ENCODE results near the gene AGXT.

The AGXT gene

DNA sequence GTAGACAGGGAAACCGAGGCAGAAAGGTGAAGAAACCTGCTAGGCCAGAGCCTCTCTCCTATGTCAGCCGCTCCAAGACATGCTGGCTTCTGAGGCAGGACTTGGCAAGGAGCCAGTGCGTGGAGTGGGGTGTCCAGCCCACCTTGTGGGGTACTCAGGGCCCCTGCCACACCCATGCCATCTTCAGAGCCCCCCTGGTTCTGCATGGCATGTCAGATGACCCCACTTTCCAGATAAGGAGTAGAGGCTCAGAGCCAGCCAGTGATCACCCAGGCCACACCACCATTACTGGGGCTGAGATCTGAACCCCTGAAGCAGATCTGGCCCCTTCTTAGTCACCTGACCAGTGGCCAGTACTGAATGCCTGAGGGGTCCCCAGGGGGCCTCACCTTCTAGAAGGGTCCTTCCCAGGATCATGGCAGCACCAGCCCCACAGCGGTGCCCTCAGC lies 52.2 kb downstream of the AGXT start:
- no peak for TF ChIP-seq SPI1 (IDR thresholded peaks at IDR 0.05; ENCODE audit: borderline replicate concordance, low read depth)
- no peak for TF ChIP-seq POLR2AphosphoS5 (IDR thresholded peaks at IDR 0.05; ENCODE audit: low read depth)
- TF ChIP-seq, protein P1, sequence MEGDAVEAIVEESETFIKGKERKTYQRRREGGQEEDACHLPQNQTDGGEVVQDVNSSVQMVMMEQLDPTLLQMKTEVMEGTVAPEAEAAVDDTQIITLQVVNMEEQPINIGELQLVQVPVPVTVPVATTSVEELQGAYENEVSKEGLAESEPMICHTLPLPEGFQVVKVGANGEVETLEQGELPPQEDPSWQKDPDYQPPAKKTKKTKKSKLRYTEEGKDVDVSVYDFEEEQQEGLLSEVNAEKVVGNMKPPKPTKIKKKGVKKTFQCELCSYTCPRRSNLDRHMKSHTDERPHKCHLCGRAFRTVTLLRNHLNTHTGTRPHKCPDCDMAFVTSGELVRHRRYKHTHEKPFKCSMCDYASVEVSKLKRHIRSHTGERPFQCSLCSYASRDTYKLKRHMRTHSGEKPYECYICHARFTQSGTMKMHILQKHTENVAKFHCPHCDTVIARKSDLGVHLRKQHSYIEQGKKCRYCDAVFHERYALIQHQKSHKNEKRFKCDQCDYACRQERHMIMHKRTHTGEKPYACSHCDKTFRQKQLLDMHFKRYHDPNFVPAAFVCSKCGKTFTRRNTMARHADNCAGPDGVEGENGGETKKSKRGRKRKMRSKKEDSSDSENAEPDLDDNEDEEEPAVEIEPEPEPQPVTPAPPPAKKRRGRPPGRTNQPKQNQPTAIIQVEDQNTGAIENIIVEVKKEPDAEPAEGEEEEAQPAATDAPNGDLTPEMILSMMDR (IDR thresholded peaks at IDR 0.05; ENCODE audit: insufficient read depth, low read length): no peak
- no peak for TF ChIP-seq GABPA (IDR thresholded peaks at IDR 0.05; ENCODE audit: low read depth)
- TF ChIP-seq, protein P2, sequence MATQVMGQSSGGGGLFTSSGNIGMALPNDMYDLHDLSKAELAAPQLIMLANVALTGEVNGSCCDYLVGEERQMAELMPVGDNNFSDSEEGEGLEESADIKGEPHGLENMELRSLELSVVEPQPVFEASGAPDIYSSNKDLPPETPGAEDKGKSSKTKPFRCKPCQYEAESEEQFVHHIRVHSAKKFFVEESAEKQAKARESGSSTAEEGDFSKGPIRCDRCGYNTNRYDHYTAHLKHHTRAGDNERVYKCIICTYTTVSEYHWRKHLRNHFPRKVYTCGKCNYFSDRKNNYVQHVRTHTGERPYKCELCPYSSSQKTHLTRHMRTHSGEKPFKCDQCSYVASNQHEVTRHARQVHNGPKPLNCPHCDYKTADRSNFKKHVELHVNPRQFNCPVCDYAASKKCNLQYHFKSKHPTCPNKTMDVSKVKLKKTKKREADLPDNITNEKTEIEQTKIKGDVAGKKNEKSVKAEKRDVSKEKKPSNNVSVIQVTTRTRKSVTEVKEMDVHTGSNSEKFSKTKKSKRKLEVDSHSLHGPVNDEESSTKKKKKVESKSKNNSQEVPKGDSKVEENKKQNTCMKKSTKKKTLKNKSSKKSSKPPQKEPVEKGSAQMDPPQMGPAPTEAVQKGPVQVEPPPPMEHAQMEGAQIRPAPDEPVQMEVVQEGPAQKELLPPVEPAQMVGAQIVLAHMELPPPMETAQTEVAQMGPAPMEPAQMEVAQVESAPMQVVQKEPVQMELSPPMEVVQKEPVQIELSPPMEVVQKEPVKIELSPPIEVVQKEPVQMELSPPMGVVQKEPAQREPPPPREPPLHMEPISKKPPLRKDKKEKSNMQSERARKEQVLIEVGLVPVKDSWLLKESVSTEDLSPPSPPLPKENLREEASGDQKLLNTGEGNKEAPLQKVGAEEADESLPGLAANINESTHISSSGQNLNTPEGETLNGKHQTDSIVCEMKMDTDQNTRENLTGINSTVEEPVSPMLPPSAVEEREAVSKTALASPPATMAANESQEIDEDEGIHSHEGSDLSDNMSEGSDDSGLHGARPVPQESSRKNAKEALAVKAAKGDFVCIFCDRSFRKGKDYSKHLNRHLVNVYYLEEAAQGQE (IDR thresholded peaks at IDR 0.05; ENCODE audit: insufficient replicate concordance, low read depth): no peak
- Histone ChIP-seq H3K4me3 (replicated peaks; ENCODE audit: insufficient read depth, low read length) (no peak overlapping the region), H3K27me3 (ENCODE audit: insufficient read depth, poor library complexity, severe bottlenecking) (peaks cover 11% of the 10 kb centered on the region), H3K27ac (replicated peaks) (no peak overlapping the region)
- DNase-seq (ENCODE audit: low read depth in 1 of 2, low spot score in 1 of 2): no peak

DNA sequence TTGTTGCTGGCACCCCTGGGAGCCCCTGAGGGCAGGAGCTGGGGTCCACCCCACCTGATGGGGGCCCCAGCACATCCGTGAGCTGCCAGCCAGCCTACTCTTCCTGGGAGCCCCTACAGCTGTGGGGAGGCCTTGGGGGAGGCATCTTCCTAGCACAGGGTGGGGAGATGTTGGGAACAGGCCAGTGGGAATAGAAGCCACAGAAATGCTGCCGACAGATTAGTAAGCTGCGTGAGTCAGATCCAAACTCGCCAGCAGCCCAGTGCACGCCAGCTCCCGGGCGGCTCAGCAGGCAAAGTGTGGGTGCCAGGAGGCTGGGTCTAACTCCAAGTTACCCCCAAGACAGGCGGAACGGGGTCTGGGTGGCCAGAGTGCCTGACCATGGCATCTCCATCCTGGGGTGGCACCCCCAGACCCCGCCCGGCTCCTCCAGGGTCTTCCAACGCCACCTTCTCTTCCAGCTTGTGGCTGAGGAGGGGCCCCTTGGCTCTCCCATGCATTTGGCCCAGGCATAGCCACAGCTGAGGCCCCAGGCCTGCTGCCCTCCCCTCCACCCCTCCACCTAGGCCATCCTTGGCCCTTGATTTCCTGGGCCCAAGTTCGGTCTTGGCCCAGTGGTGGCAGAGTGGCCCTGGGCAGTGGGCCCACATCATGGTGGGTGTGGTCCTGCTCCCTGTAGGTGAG lies 52.8 kb downstream of the AGXT start:
- Histone ChIP-seq H3K27ac (replicated peaks) (no peak overlapping the region), H3K27me3 (ENCODE audit: insufficient read depth, poor library complexity, severe bottlenecking) (peaks cover 11% of the 10 kb centered on the region), H3K4me3 (replicated peaks; ENCODE audit: insufficient read depth, low read length) (no peak overlapping the region)
- TF ChIP-seq, protein P2 (IDR thresholded peaks at IDR 0.05; ENCODE audit: insufficient replicate concordance, low read depth): no peak
- DNase-seq (ENCODE audit: low read depth in 1 of 2, low spot score in 1 of 2): no peak

DNA sequence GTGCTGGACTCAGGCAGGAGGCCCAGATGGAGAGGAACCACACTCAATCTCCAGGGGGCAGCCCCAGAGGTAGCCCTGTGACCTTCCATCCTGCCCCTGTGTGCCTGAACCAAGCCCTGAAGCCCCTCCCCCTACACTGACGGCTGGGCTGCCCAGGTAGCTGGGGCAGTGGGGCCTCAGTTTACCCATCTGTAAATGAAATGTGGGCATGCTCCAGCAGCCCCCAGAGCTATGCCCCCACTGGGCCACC lies 53.3 kb downstream of the AGXT start:
- TF ChIP-seq, protein P2 (IDR thresholded peaks at IDR 0.05; ENCODE audit: insufficient replicate concordance, low read depth): no peak
- TF ChIP-seq, protein P1 (IDR thresholded peaks at IDR 0.05; ENCODE audit: insufficient read depth, low read length): no peak
- TF ChIP-seq SPI1 (IDR thresholded peaks at IDR 0.05; ENCODE audit: borderline replicate concordance, low read depth) (no peak), POLR2AphosphoS5 (IDR thresholded peaks at IDR 0.05; ENCODE audit: low read depth) (no peak), GABPA (IDR thresholded peaks at IDR 0.05; ENCODE audit: low read depth) (no peak)
- Histone ChIP-seq H3K27ac (replicated peaks) (no peak overlapping the region), H3K27me3 (ENCODE audit: insufficient read depth, poor library complexity, severe bottlenecking) (peaks cover 7% of the 10 kb centered on the region), H3K4me3 (replicated peaks; ENCODE audit: insufficient read depth, low read length) (no peak overlapping the region)
- no peak for DNase-seq (ENCODE audit: low read depth in 1 of 2, low spot score in 1 of 2)
